Measurements from ENCODE around the gene OVCA2.

DNA sequence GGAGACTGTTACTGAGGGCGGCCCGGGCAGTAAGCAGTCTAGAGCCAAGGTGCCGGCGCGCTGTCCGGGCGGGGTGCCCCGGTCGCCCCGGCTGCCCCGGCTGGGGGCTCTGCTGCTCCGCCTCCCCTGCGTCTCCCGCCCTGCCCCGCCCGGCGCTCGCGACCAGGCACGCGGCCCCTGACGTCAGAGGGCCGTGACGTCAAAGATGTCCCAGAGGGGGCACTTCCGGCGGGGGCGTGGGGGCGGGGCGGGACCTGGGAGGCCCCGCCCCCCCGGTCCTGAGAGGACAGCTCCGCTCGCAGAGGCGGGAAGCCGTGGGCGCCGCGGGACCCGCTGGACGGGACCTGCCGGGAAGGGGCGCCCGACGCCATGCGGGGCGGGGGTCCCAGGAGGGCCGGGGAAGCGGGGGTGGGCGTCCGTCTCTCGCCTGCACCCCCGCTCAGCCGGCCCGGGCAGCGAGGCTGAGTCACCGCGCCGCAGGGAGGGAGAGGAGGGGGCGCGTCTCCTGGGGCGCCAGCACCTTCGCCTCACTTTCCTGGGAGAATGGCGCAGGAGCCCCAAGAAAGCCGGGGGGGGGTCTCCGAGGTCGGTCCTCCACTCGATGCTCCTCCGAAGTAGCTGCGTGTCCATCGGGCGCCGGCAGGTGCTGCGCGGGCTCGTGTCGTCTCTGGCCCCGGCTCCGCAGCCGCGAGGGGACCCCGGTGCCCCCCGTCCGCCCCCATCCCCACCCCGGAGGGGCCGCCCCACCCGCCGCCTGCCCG, 8.7 kb downstream of the OVCA2 start:
- TF ChIP-seq, protein P1, sequence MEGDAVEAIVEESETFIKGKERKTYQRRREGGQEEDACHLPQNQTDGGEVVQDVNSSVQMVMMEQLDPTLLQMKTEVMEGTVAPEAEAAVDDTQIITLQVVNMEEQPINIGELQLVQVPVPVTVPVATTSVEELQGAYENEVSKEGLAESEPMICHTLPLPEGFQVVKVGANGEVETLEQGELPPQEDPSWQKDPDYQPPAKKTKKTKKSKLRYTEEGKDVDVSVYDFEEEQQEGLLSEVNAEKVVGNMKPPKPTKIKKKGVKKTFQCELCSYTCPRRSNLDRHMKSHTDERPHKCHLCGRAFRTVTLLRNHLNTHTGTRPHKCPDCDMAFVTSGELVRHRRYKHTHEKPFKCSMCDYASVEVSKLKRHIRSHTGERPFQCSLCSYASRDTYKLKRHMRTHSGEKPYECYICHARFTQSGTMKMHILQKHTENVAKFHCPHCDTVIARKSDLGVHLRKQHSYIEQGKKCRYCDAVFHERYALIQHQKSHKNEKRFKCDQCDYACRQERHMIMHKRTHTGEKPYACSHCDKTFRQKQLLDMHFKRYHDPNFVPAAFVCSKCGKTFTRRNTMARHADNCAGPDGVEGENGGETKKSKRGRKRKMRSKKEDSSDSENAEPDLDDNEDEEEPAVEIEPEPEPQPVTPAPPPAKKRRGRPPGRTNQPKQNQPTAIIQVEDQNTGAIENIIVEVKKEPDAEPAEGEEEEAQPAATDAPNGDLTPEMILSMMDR (IDR thresholded peaks at IDR 0.05), result no peak
- no peak for TF ChIP-seq POLR2A (IDR thresholded peaks at IDR 0.05)
